Adrenal gland (tissue), 12 donors: ENCODE data around the gene SLIT3. TPM values are rescaled to one million over a fixed set of nuclear protein-coding genes. Genes with fewer than 3 reads are reported as not detected.

Experiments
- DNase-seq, 7 donors: peaks; one replicate each; pipeline ENCODE4 v3.0.0-alpha.2; 2019 to 2020
- H3K27ac ChIP-seq, 5 donors: fragments of 200-600 bp; sonication (generic) in 4 of 5; 1 replicate in 3 of 5; 2 replicates in 2 of 5; pipeline versions ENCODE4 v1.5.1 to v1.8.0; 2016 to 2020; ENCODE audit warnings: mild to moderate bottlenecking in 1 of 5
- H3K27me3 ChIP-seq: fragments of 200-600 bp; 2 replicates; pipeline ENCODE4 v1.8.0; 2021
- H3K36me3 ChIP-seq, 2 donors: fragments of 200-600 bp; replicated peaks in 1 of 2; 1 replicate in 1 of 2; 2 replicates in 1 of 2; pipeline versions ENCODE4 v1.5.1 to v1.8.0; 2018 to 2022
- H3K4me1 ChIP-seq, 2 donors: fragments of 200-600 bp; replicated peaks in 1 of 2; 1 replicate in 1 of 2; 2 replicates in 1 of 2; pipeline versions ENCODE4 v1.5.1 to v1.8.0; 2018 to 2021
- H3K4me3 ChIP-seq, 4 donors: fragments of 200-600 bp; sonication (generic) in 3 of 4; one replicate each; pipeline ENCODE4 v1.5.1; 2016 to 2018
- H3K9me3 ChIP-seq, 3 donors: fragments of 200-600 bp; sonication (generic) in 1 of 3; replicated peaks in 1 of 3; 1 replicate in 2 of 3; 2 replicates in 1 of 3; pipeline versions ENCODE4 v1.5.1 to v1.8.0; 2016 to 2021
- CTCF ChIP-seq, 6 experiments: fragments of 450-650 bp in 4 of 6; fragments of 200-600 bp in 2 of 6; sonication (generic) in 1 of 6; IDR thresholded peaks; 1 replicate in 5 of 6; 2 replicates in 1 of 6; pipeline versions ENCODE4 v1.5.1 to v1.8.0; 2016 to 2021; ENCODE audit warnings: antibody characterized with exemption in 6 of 6, mild to moderate bottlenecking in 2 of 6, moderate library complexity in 1 of 6
- POLR2A ChIP-seq, 2 donors: fragments of 450-650 bp; IDR thresholded peaks; one replicate each; pipeline ENCODE4 v1.6.1; 2017; ENCODE audit warnings: antibody characterized with exemption in 2 of 2, mild to moderate bottlenecking in 2 of 2, moderate library complexity in 1 of 2
- WGBS, 4 donors: extraction: QIAGEN DNeasy Blood & Tissue Kit in 2 of 4; methylation state at CpG; one replicate each; pipeline versions ENCODE4 v1.1.5 to v1.1.7; 2013 to 2017; 5-methylcytosine and 5-hydroxymethylcytosine counted together
- intact Hi-C, 2 donors: fragments of 100-400 bp; cut with DNase I; formaldehyde crosslinking; loops; one replicate each; pipeline versions ENCODE4 v1.14.1 to v1.15.0; 2022 to 2023
- polyA plus RNA-seq, 3 donors: library from polyadenylated mRNA; stranded (reverse); fragments of 200-250 nt in 2 of 3; fragments of 350-450 nt in 1 of 3; fragmentation: Illumina TruSeq in 1 of 3; extraction: RNeasy Lipid Tissue Mini Kit (QIAGEN cat#74804) in 1 of 3; gene quantifications; one replicate each; pipeline ENCODE4 v1.2.3, GENCODE V29; 2013 to 2014
- total RNA-seq, 9 donors: library from RNA; depleted of rRNA in 4 of 9; stranded (reverse); fragments of >200 nt in 4 of 9; fragments of 120-200 nt in 1 of 9; fragmentation: NEBNext Ultra II Directional in 1 of 9; extraction: Animal tissue kit (Norgen Biotek cat#: 25700) in 1 of 9; gene quantifications; one replicate each; pipeline versions ENCODE4 v1.1.0 to v1.2.4, GENCODE V29; 2013 to 2023
- donor health status: healthy with polysubstance abuse.
- donor health status: Bipolar disorder and iron deficiency.
- donor health status: DM: yes; HTN: yes; CAD: no.
- donor health status: DM: no; HTN: no; CAD: no.
- donor health status: DM: no; HTN: no; CAD: no.
- donor health status: DM: yes; HTN: yes; CAD: no.

SLIT3 gene
- total and polyA plus RNA-seq, 12 donors = 10.0 to 94.1 (median 32.8) TPM

GRCh38 chr5:168820874-168821273, 480.1 kb downstream of the SLIT3 start:
- intact Hi-C loops = no loop called here
- H3K4me1 ChIP-seq = peaks cover 0 to 4% of the 10 kb centered on the region in 2 donors
- 82 to 85% (median 83%) methylated on average over 5 of the region's 5 CpGs for WGBS, 4 donors
- TF ChIP-seq CTCF (IDR thresholded peaks at IDR 0.05) (no peak), POLR2A (IDR thresholded peaks at IDR 0.05) (no peak)
- no peaks in the 10 kb centered on the region for H3K9me3 ChIP-seq
- no peaks in the 10 kb centered on the region for H3K27me3 ChIP-seq
- DNase-seq = no peak
- H3K36me3 ChIP-seq = peaks cover 0 to under 1% of the 10 kb centered on the region in 2 donors
- no peak overlapping the region for H3K4me3 ChIP-seq
- no peak overlapping the region for H3K27ac ChIP-seq

- H3K27me3 ChIP-seq = no peaks in the 10 kb centered on the region
- intact Hi-C loops = no loop called here
- no peak overlapping the region for H3K27ac ChIP-seq
- WGBS, 4 donors = 81 to 87% (median 83%) methylated on average over 16 of the region's 16 CpGs
- no peak for DNase-seq
- TF ChIP-seq POLR2A (IDR thresholded peaks at IDR 0.05) = no peak
- no peak for TF ChIP-seq CTCF (IDR thresholded peaks at IDR 0.05)
- H3K4me3 ChIP-seq = no peak overlapping the region
- peaks cover 0 to 12% of the 10 kb centered on the region in 2 donors for H3K36me3 ChIP-seq
- H3K4me1 ChIP-seq = peaks cover 0 to 4% of the 10 kb centered on the region in 2 donors
- H3K9me3 ChIP-seq = no peaks in the 10 kb centered on the region
Measured at GRCh38 chr5:168819004-168819621, 481.8 kb downstream of the SLIT3 start.

- Histone ChIP-seq H3K4me1 (peaks cover 0 to 4% of the 10 kb centered on the region in 2 donors), H3K27ac (no peak overlapping the region), H3K36me3 (peaks cover 0 to 12% of the 10 kb centered on the region in 2 donors), H3K27me3 (no peaks in the 10 kb centered on the region), H3K9me3 (no peaks in the 10 kb centered on the region), H3K4me3 (no peak overlapping the region)
- 75 to 88% (median 83%) methylated on average over 4 of the region's 4 CpGs for WGBS, 4 donors
- intact Hi-C loops = no loop called here
- TF ChIP-seq CTCF (IDR thresholded peaks at IDR 0.05) = no peak
- no peak for TF ChIP-seq POLR2A (IDR thresholded peaks at IDR 0.05)
- no peak for DNase-seq
Measured at GRCh38 chr5:168818558-168818957, 482.4 kb downstream of the SLIT3 start.

- 66 to 85% (median 74%) methylated on average over 5 of the region's 5 CpGs for WGBS, 4 donors
- DNase-seq = no peak
- Histone ChIP-seq H3K27ac (no peak overlapping the region), H3K27me3 (no peaks in the 10 kb centered on the region), H3K4me3 (no peak overlapping the region), H3K9me3 (no peaks in the 10 kb centered on the region), H3K36me3 (peaks cover 0 to 12% of the 10 kb centered on the region in 2 donors), H3K4me1 (peaks cover 0 to 4% of the 10 kb centered on the region in 2 donors)
- no peak for TF ChIP-seq POLR2A (IDR thresholded peaks at IDR 0.05)
- intact Hi-C loops = no loop called here
Measured at GRCh38 chr5:168817591-168817990, 483.3 kb downstream of the SLIT3 start.

- intact Hi-C loops = no loop called here
- Histone ChIP-seq H3K4me3 (no peak overlapping the region), H3K9me3 (no peaks in the 10 kb centered on the region), H3K27ac (no peak overlapping the region), H3K27me3 (no peaks in the 10 kb centered on the region), H3K4me1 (no peaks in the 10 kb centered on the region), H3K36me3 (peaks cover 0 to 12% of the 10 kb centered on the region in 2 donors)
- TF ChIP-seq CTCF (IDR thresholded peaks at IDR 0.05) (no peak), POLR2A (IDR thresholded peaks at IDR 0.05) (no peak)
- no peak for DNase-seq
- WGBS, 4 donors = 83 to 92% (median 84%) methylated on average over 4 of the region's 4 CpGs
Measured at GRCh38 chr5:168816661-168817060, 484.3 kb downstream of the SLIT3 start.
